B cell (primary cell): Measurements from ENCODE around the gene KLHL18. TPM values are rescaled to one million over a fixed set of nuclear protein-coding genes. Genes with fewer than 3 reads are reported as not detected.

ENCODE experiments used
- ATAC-seq: fragments of 200-7000 bp; cut with Tn5 transposase; one replicate; pipeline ENCODE4 v1.10.0; 2021; ENCODE audit warnings: low read depth, mild to moderate bottlenecking, moderate number of reproducible peaks, moderate library complexity
- CTCF ChIA-PET: fragments of 350-600 bp; sonication (Branson Sonifier 250); formaldehyde crosslinking; loops from one replicate; lab custom pipeline; 2021; ENCODE audit warnings: antibody characterized with exemption, inconsistent platforms; lab: Charles Lee
- POLR2A ChIA-PET: fragments of 350-600 bp; sonication (Branson Sonifier 250); formaldehyde crosslinking; loops from one replicate; lab custom pipeline; 2021; ENCODE audit warnings: antibody characterized with exemption; lab: Charles Lee
- DNase-seq: peaks from one replicate; pipeline ENCODE4 v3.0.0; 2013
- H2AFZ ChIP-seq: 2 replicates; pipeline ENCODE4 v1.6.1; 2012; ENCODE audit warnings: mild to moderate bottlenecking, low read depth, low read length; ENCODE audit not compliant: insufficient read depth, poor library complexity, severe bottlenecking
- H3K27ac ChIP-seq, 2 donors: 1 replicate in 1 of 2; 2 replicates in 1 of 2; pipeline ENCODE4 v1.5.1; 2012 to 2013; ENCODE audit warnings: low read length in 2 of 2, mild to moderate bottlenecking in 2 of 2, moderate library complexity in 1 of 2
- H3K27me3 ChIP-seq, 4 experiments: fragments of 200-600 bp in 1 of 4; sonication (generic) in 1 of 4; replicated peaks in 1 of 4; 1 replicate in 2 of 4; 2 replicates in 2 of 4; pipeline versions ENCODE4 v1.6.1 to v1.7.0; 2013 to 2016; ENCODE audit warnings: low read length in 3 of 4, mild to moderate bottlenecking in 2 of 4, mixed read lengths in 1 of 4, moderate library complexity in 1 of 4; ENCODE audit not compliant: insufficient read depth in 4 of 4, control insufficient read depth in 3 of 4; ENCODE audit errors: control extremely low read depth in 1 of 4
- H3K36me3 ChIP-seq, 2 experiments: replicated peaks in 1 of 2; 1 replicate in 1 of 2; 2 replicates in 1 of 2; pipeline versions ENCODE4 v1.6.1 to v1.7.1; 2013; ENCODE audit warnings: low read length in 1 of 2; ENCODE audit not compliant: insufficient read depth in 2 of 2, control insufficient read depth in 1 of 2; ENCODE audit errors: control extremely low read depth in 1 of 2, extremely low read depth in 1 of 2
- H3K4me1 ChIP-seq, 2 donors: fragments of 200-600 bp in 1 of 2; sonication (generic) in 1 of 2; 1 replicate in 1 of 2; 2 replicates in 1 of 2; pipeline versions ENCODE4 v1.5.1 to v1.6.1; 2013 to 2017; ENCODE audit warnings: low read length in 2 of 2; ENCODE audit not compliant: control insufficient read depth in 2 of 2, insufficient read depth in 2 of 2
- H3K4me2 ChIP-seq: replicated peaks from 2 replicates; pipeline ENCODE3; 2012; ENCODE audit warnings: mild to moderate bottlenecking, low read depth, low read length; ENCODE audit not compliant: poor library complexity, severe bottlenecking
- H3K4me3 ChIP-seq, 5 experiments: fragments of 200-600 bp in 1 of 5; sonication (generic) in 1 of 5; 1 replicate in 3 of 5; 2 replicates in 2 of 5; pipeline versions ENCODE4 v1.5.1 to v1.7.0; 2011 to 2016; ENCODE audit warnings: low read length in 4 of 5, mild to moderate bottlenecking in 4 of 5, low read depth in 2 of 5, control low read depth in 1 of 5, moderate library complexity in 1 of 5; ENCODE audit not compliant: insufficient read depth in 1 of 5; ENCODE audit errors: control extremely low read depth in 1 of 5, extremely low read depth in 1 of 5
- H3K79me2 ChIP-seq: fragments of 200-600 bp; sonication (generic); one replicate; pipeline ENCODE4 v1.6.0; 2016; ENCODE audit warnings: low read length; ENCODE audit not compliant: control insufficient read depth, insufficient read depth
- H3K9ac ChIP-seq: fragments of 200-600 bp; sonication (generic); 2 replicates; pipeline ENCODE4 v1.6.1; 2017; ENCODE audit warnings: mild to moderate bottlenecking, low read length, moderate library complexity
- H3K9me3 ChIP-seq, 3 donors: one replicate each; pipeline versions ENCODE4 v1.6.1 to v1.7.1; 2013; ENCODE audit warnings: low read length in 2 of 3; ENCODE audit not compliant: control insufficient read depth in 2 of 3, insufficient read depth in 1 of 3; ENCODE audit errors: control extremely low read depth in 1 of 3
- H4K20me1 ChIP-seq: 2 replicates; pipeline ENCODE4 v1.6.0; 2012; ENCODE audit warnings: mild to moderate bottlenecking, low read length; ENCODE audit not compliant: insufficient read depth, control insufficient read depth, poor library complexity, severe bottlenecking
- H3K27ac Mint-ChIP-seq: one replicate; pipeline ENCODE4 v1.8.0; 2021; ENCODE audit warnings: mixed read lengths
- H3K27me3 Mint-ChIP-seq: one replicate; pipeline ENCODE4 v1.8.0; 2021; ENCODE audit warnings: mixed read lengths
- H3K4me1 Mint-ChIP-seq: one replicate; pipeline ENCODE4 v1.8.0; 2021; ENCODE audit warnings: mixed read lengths
- H3K4me3 Mint-ChIP-seq: one replicate; pipeline ENCODE4 v1.8.0; 2021; ENCODE audit warnings: mixed read lengths
- H3K9me3 Mint-ChIP-seq: one replicate; pipeline ENCODE4 v1.8.0; 2022; ENCODE audit warnings: mixed read lengths; ENCODE audit not compliant: insufficient read depth
- EZH2 ChIP-seq: IDR thresholded peaks from 2 replicates; pipeline ENCODE4 v1.6.1; 2012; ENCODE audit warnings: borderline replicate concordance, low read depth, mild to moderate bottlenecking, moderate library complexity, low read length; ENCODE audit not compliant: insufficient read depth, poor library complexity, severe bottlenecking
- WGBS: methylation state at CpG from one replicate; pipeline ENCODE4 v1.1.5; 2013; ENCODE audit warnings: missing lambda C conversion rate; ENCODE audit not compliant: insufficient coverage; 5-methylcytosine and 5-hydroxymethylcytosine counted together
- intact Hi-C: fragments of 100-400 bp; cut with micrococcal nuclease; formaldehyde crosslinking; loops from one replicate; pipeline ENCODE4 v1.10.0; 2022
- polyA plus RNA-seq: library from polyadenylated mRNA; depleted of rRNA; stranded (reverse); fragments of >200 nt; gene quantifications from 2 replicates; pipeline ENCODE4 v1.2.3, GENCODE V29; 2012
- total RNA-seq, 2 donors: library from RNA; stranded (reverse); fragments of 120-200 nt in 1 of 2; gene quantifications; 1 replicate in 1 of 2; 2 replicates in 1 of 2; pipeline versions ENCODE4 v1.2.3 to v1.2.4, GENCODE V29; 2013 to 2022
- TF ChIP-seq, protein P1 (sequence below): fragments of 200-600 bp; IDR thresholded peaks from one replicate; pipeline ENCODE4 v1.8.0; 2022; ENCODE audit warnings: antibody characterized with exemption, mild to moderate bottlenecking

Gene KLHL18
- total and polyA plus RNA-seq, 2 donors (not counting 1 experiment from before 2014, with no cell fraction given): 30.9 to 50.8 TPM

DNA sequence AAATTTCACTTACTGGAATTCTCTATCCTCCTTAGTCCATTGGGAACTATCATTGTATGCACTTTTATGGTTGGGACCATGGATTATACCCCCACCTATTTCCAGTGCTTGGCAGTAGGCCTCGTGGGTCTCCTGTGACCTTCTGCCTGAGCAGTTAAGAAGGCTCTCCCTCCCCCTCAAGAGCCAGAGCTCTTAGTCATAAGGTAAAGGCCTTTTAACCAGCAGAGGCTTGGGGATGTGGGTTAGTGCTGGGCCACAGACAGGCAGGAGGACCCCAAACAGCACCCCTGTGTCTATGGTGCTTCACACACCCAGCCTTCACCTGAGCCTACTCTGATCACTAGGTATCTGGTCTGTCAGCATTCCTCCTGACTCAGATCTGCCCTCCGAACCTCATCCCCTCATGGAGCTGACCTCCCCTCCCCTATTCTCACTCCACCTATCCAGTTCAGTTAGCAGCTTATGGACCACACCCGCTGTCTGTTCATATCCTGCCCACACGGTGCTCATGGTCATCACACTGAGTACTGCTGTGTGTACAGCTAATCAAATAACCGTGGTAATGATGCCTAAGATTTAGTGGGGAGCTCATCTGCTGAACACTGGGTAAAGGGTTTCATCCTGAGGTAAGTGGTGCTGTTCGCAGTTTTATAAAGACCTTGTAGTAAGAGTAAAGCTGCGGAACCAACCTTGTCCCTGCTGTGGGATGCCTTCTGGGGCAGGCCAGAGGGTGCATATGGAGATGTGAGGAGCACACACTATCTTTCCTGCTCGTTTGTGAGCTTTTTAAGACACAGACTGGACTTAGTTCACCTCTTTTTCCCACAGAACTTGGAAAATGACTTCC is 40.9 kb downstream of the KLHL18 start:
- Mint-ChIP-seq H3K9me3 (no peaks in the 10 kb centered on the region), H3K4me1 (peaks cover 5% of the 10 kb centered on the region), H3K27ac (peak overlapping the region; percentile 10), H3K27me3 (no peaks in the 10 kb centered on the region), H3K4me3 (no peak overlapping the region)
- Histone ChIP-seq H3K27me3 (no peaks in the 10 kb centered on the region), H3K9ac (no peak overlapping the region), H3K9me3 (no peaks in the 10 kb centered on the region), H3K4me2 (no peak overlapping the region), H3K4me1 (no peaks in the 10 kb centered on the region), H3K36me3 (peaks cover 0 to 56% of the 10 kb centered on the region in 2 experiments), H4K20me1 (peaks cover 6% of the 10 kb centered on the region), H3K27ac (peak overlapping the region in 1 of 2 donors; percentile 31), H3K4me3 (no peak overlapping the region), H3K79me2 (peaks cover 26% of the 10 kb centered on the region), H2AFZ (no peak overlapping the region)
- CTCF ChIA-PET: interaction anchor here (0.7 to 2.5 kb wide), 31 partner anchors 10 to 618 kb away, joined by 3 to 27 read pairs (median 5); partner anchors contain the start of genes MYL3 and SETD2
- 86% methylated on average over 5 of the region's 8 CpGs for WGBS
- TF ChIP-seq, protein P1, sequence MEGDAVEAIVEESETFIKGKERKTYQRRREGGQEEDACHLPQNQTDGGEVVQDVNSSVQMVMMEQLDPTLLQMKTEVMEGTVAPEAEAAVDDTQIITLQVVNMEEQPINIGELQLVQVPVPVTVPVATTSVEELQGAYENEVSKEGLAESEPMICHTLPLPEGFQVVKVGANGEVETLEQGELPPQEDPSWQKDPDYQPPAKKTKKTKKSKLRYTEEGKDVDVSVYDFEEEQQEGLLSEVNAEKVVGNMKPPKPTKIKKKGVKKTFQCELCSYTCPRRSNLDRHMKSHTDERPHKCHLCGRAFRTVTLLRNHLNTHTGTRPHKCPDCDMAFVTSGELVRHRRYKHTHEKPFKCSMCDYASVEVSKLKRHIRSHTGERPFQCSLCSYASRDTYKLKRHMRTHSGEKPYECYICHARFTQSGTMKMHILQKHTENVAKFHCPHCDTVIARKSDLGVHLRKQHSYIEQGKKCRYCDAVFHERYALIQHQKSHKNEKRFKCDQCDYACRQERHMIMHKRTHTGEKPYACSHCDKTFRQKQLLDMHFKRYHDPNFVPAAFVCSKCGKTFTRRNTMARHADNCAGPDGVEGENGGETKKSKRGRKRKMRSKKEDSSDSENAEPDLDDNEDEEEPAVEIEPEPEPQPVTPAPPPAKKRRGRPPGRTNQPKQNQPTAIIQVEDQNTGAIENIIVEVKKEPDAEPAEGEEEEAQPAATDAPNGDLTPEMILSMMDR: no peak
- intact Hi-C loops: loop anchor here (2.0 to 10.0 kb wide), 5 partner anchors 41 to 399 kb away; partner anchors contain the start of genes KIF9, KLHL18 and SETD2
- no peak for DNase-seq
- no peak for ATAC-seq
- POLR2A ChIA-PET: no interaction called here

DNA sequence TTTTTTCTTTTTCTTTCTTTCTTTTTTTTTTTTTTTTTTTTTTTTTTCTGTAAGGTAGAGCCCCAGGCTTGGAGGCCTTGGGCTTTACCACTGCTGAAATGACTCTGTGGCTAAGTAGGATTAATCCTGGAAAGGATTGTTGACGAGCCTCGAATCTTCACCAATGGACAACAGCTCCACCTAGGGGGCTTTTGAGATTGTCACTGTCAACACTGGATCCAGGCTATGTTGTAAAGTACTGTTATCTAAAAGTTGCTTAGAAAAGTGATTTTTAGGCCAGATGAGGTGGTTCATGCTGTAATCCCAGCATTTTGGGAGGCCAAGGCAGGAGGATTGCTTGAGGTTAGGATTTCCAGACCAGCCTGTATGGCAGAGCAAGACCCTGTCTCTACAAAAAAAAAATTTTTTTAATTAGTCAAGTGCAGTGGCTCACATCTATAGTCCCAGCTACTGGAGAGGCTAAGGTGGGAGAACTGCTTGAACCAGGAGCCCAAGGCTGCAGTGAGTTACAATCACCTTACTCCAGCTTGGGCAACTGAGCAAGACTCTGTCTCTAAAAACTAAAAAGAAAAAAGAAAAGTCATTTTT is 41.6 kb downstream of the KLHL18 start:
- Histone ChIP-seq H3K9ac (no peak overlapping the region), H3K4me2 (no peak overlapping the region), H3K36me3 (peaks cover 0 to 59% of the 10 kb centered on the region in 2 experiments), H3K4me1 (no peaks in the 10 kb centered on the region), H3K27me3 (no peaks in the 10 kb centered on the region), H3K79me2 (peaks cover 26% of the 10 kb centered on the region), H3K9me3 (no peaks in the 10 kb centered on the region), H3K27ac (peak overlapping the region in 1 of 2 donors; percentile 31), H4K20me1 (peaks cover 6% of the 10 kb centered on the region), H2AFZ (no peak overlapping the region), H3K4me3 (no peak overlapping the region)
- ATAC-seq: peak; percentile 71
- intact Hi-C loops: loop anchor here (2.0 to 10.0 kb wide), 5 partner anchors 42 to 400 kb away; partner anchors contain the start of genes KIF9, KLHL18 and SETD2
- ChIA-PET CTCF (interaction anchor here (0.6 to 2.5 kb wide), 35 partner anchors 9 to 619 kb away, joined by 3 to 27 read pairs (median 5); partner anchors contain the start of genes MYL3 and SETD2), POLR2A (no interaction called here)
- no CpG with 5 or more reads among the region's 2 CpGs for WGBS
- TF ChIP-seq EZH2: no peak
- TF ChIP-seq, protein P1: peak; percentile 91
- no peak overlapping the region for H3K4me3 Mint-ChIP-seq
- DNase-seq: peak; percentile 67
- H3K27ac Mint-ChIP-seq: no peak overlapping the region
- no peaks in the 10 kb centered on the region for H3K9me3 Mint-ChIP-seq
- peaks cover 5% of the 10 kb centered on the region for H3K4me1 Mint-ChIP-seq
- H3K27me3 Mint-ChIP-seq: no peaks in the 10 kb centered on the region
